NCI-H187 (cell line): ENCODE measurements around the gene NR2F2.
"Not testable (repeated sequence)": the region's sequence is repeated elsewhere in the genome, so short reads cannot be mapped to it uniquely, and the experiment has no call there.

Source experiments
- DNase-seq, 2 experiments: peaks; one replicate each; lab custom pipeline; 2025; lab: John Stamatoyannopoulos, UW

NR2F2 gene

GRCh38 chr15:96367311-96368200 lies 37.1 kb downstream of the NR2F2 start:
- no peak for DNase-seq

GRCh38 chr15:96369351-96369750 lies 38.9 kb downstream of the NR2F2 start:
- DNase-seq: no peak

- DNase-seq: no peak
Observed at GRCh38 chr15:96369825-96370621, 39.5 kb downstream of the NR2F2 start.

- no peak for DNase-seq
Observed at GRCh38 chr15:96372554-96372953, 42.1 kb downstream of the NR2F2 start.

GRCh38 chr15:96374499-96374898 lies 44.0 kb downstream of the NR2F2 start:
- no peak for DNase-seq

- not testable (repeated sequence) for DNase-seq
Observed at GRCh38 chr15:96379592-96379991, 49.1 kb downstream of the NR2F2 start.

GRCh38 chr15:96381463-96381862 lies 51.0 kb downstream of the NR2F2 start:
- DNase-seq: no peak

- no peak for DNase-seq
Observed at GRCh38 chr15:96385195-96385594, 54.7 kb downstream of the NR2F2 start.

- no peak for DNase-seq
Observed at GRCh38 chr15:96388673-96389072, 58.2 kb downstream of the NR2F2 start.
